Measurements from ENCODE around the gene XAF1.
"Not testable (repeated sequence)": the region's sequence is repeated elsewhere in the genome, so short reads cannot be mapped to it uniquely, and the experiment has no call there.

The XAF1 gene

GRCh38 chr17:6753546-6753945, 2.3 kb upstream of the XAF1 start:
- DNase-seq (ENCODE audit: low spot score) = no peak

GRCh38 chr17:6755281-6755680, 565 bp upstream of the XAF1 start:
- no peak for DNase-seq (ENCODE audit: low spot score)

- DNase-seq (ENCODE audit: low spot score) = no peak
Observed at GRCh38 chr17:6756425-6757031, 682 bp downstream of the XAF1 start.

GRCh38 chr17:6757747-6758146, 1.9 kb downstream of the XAF1 start:
- no peak for DNase-seq (ENCODE audit: low spot score)

GRCh38 chr17:6761779-6762178, 5.9 kb downstream of the XAF1 start:
- no peak for DNase-seq (ENCODE audit: low spot score)

GRCh38 chr17:6768447-6768846, 12.6 kb downstream of the XAF1 start:
- DNase-seq (ENCODE audit: low spot score) = no peak

GRCh38 chr17:6772016-6772415, 16.2 kb downstream of the XAF1 start:
- DNase-seq (ENCODE audit: low spot score) = no peak

- not testable (repeated sequence) for DNase-seq (ENCODE audit: low spot score)
Observed at GRCh38 chr17:6774906-6775305, 19.1 kb downstream of the XAF1 start.

GRCh38 chr17:6775871-6776405, 20.1 kb downstream of the XAF1 start, which contains the start of gene FBXO39:
Gene FBXO39 (plus strand): TSS chr17:6776215. CDS start chr17:6779869, 3,654 bp downstream.
- DNase-seq (ENCODE audit: low spot score) = no peak

GRCh38 chr17:6779411-6779810, 23.6 kb downstream of the XAF1 start:
- no peak for DNase-seq (ENCODE audit: low spot score)

GRCh38 chr17:6780001-6780400, 24.2 kb downstream of the XAF1 start:
- no peak for DNase-seq (ENCODE audit: low spot score)

- DNase-seq (ENCODE audit: low spot score) = no peak
Observed at GRCh38 chr17:6780886-6781285, 25.0 kb downstream of the XAF1 start.

GRCh38 chr17:6782244-6782643, 26.4 kb downstream of the XAF1 start:
- DNase-seq (ENCODE audit: low spot score) = no peak

- no peak for DNase-seq (ENCODE audit: low spot score)
Observed at GRCh38 chr17:6786618-6787017, 30.8 kb downstream of the XAF1 start.

GRCh38 chr17:6787081-6787693, 31.3 kb downstream of the XAF1 start:
- DNase-seq (ENCODE audit: low spot score) = no peak

GRCh38 chr17:6789146-6789545, 33.3 kb downstream of the XAF1 start:
- no peak for DNase-seq (ENCODE audit: low spot score)

GRCh38 chr17:6793748-6794493, 38.1 kb downstream of the XAF1 start:
- DNase-seq (ENCODE audit: low spot score) = no peak

GRCh38 chr17:6796017-6796886, 40.4 kb downstream of the XAF1 start:
- no peak for DNase-seq (ENCODE audit: low spot score)

GRCh38 chr17:6796887-6797490, 41.1 kb downstream of the XAF1 start:
- no peak for DNase-seq (ENCODE audit: low spot score)

- no peak for DNase-seq (ENCODE audit: low spot score)
Observed at GRCh38 chr17:6797718-6798351, 42.0 kb downstream of the XAF1 start.

- DNase-seq (ENCODE audit: low spot score) = no peak
Observed at GRCh38 chr17:6799738-6800137, 43.9 kb downstream of the XAF1 start.
